Measurements from ENCODE around the gene KRT13. TPM values are rescaled to one million over a fixed set of nuclear protein-coding genes. Genes with fewer than 3 reads are reported as not detected.

KRT13 gene
- total and polyA plus RNA-seq, 10 of the 15 experiments (the other 5 are each of a cell fraction or from before 2014, with no cell fraction given), result not detected

- no peak for TF ChIP-seq MXI1 (IDR thresholded peaks at IDR 0.05; ENCODE audit: low read depth, low read length)
- TF ChIP-seq NFYA (IDR thresholded peaks at IDR 0.05; ENCODE audit: borderline replicate concordance, low read depth, low read length), result no peak
- TF ChIP-seq NFYB (IDR thresholded peaks at IDR 0.05; ENCODE audit: insufficient read depth, low read depth, low read length), result no peak
- TF ChIP-seq MYB (IDR thresholded peaks at IDR 0.05; ENCODE audit: borderline replicate concordance, low read depth, low read length), result no peak
- no peak for TF ChIP-seq CREB1 (IDR thresholded peaks at IDR 0.05; ENCODE audit: low read depth)
These were observed 50.2 kb downstream of the KRT13 start (continued) for GRCh38 chr17:41455236-41455635.

DNA sequence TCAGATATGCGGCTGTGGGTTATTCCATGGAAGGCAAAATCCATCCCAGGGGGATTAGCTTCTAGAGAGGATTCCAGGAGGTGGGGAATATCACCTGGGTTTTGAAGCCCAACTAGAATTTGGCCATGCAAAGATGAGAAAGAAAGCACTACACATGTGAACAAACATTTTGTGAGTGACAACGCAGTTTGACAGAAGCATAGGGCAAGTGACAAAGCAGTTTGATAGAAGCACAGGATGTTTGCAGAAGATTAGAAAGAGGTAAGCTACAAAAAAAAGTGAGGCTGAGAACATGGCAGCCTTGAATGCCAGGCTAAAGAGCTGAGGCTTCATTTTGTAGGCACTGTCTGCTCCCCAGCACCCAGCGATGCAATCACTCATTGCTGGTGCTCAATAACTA lies 52.3 kb downstream of the KRT13 start:
- intact Hi-C loops (cut with micrococcal nuclease; ENCODE audit: unreplicated experiment) (no loop called here), in situ Hi-C loops (cut with MboI) (no loop called here)
- H2AFZ ChIP-seq (ENCODE audit: control insufficient read depth, low read depth, low read length), result no peak overlapping the region
- H3K36me3 ChIP-seq (ENCODE audit: control insufficient read depth in 2 of 2, insufficient read depth in 2 of 2, low read length in 1 of 2), result no peaks in the 10 kb centered on the region
- H3K4me3 ChIP-seq, result no peak overlapping the region
- RAD21 ChIA-PET (ENCODE audit: unreplicated experiment), result no interaction called here
- FAIRE-seq (no peak), DNase-seq (ENCODE audit: low read depth, low spot score) (no peak), ATAC-seq (no peak)
- no peaks in the 10 kb centered on the region for H3K9me3 ChIP-seq (replicated peaks; ENCODE audit: control insufficient read depth, insufficient read depth, low read length)
- TF ChIP-seq MTA3 (IDR thresholded peaks at IDR 0.05; ENCODE audit: borderline replicate concordance, low read length) (no peak), ZNF217 (IDR thresholded peaks at IDR 0.05) (no peak), NBN (IDR thresholded peaks at IDR 0.05) (no peak)
- TF ChIP-seq, protein P1, sequence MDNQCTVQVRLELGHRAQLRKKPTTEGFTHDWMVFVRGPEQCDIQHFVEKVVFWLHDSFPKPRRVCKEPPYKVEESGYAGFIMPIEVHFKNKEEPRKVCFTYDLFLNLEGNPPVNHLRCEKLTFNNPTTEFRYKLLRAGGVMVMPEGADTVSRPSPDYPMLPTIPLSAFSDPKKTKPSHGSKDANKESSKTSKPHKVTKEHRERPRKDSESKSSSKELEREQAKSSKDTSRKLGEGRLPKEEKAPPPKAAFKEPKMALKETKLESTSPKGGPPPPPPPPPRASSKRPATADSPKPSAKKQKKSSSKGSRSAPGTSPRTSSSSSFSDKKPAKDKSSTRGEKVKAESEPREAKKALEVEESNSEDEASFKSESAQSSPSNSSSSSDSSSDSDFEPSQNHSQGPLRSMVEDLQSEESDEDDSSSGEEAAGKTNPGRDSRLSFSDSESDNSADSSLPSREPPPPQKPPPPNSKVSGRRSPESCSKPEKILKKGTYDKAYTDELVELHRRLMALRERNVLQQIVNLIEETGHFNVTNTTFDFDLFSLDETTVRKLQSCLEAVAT (IDR thresholded peaks at IDR 0.05), result no peak
- POLR2A ChIA-PET, result no interaction called here
- no peak overlapping the region for H3K4me2 ChIP-seq (ENCODE audit: control insufficient read depth, insufficient read depth)
- H3K79me2 ChIP-seq (ENCODE audit: control insufficient read depth, insufficient read depth, low read length), result no peaks in the 10 kb centered on the region
- no TSS peak for BruUV-seq (replicated peaks)
- H3K27ac ChIP-seq (ENCODE audit: control insufficient read depth, insufficient read depth), result no peak overlapping the region
- 31% methylated on average over 3 of the region's 3 CpGs for WGBS (ENCODE audit: insufficient coverage, insufficient replicate concordance, low lambda C conversion rate, missing lambda C conversion rate)
- CTCF ChIA-PET, result interaction anchor here (2.1 kb wide), 1 partner anchor 96 kb away, joined by 5 read pairs; no protein-coding TSS in a partner anchor
- SMC1A ChIA-PET (ENCODE audit: uncharacterized antibody, unreplicated experiment), result no interaction called here
- H3K9ac ChIP-seq (ENCODE audit: control insufficient read depth, insufficient read depth, low read length), result no peak overlapping the region
- H3K27me3 ChIP-seq (replicated peaks in 1 of 2; ENCODE audit: control insufficient read depth in 2 of 2, insufficient read depth in 2 of 2, low read length in 1 of 2), result peaks cover 0 to 1% of the 10 kb centered on the region in 2 experiments; a peak in 1 of 4 replicates
- H4K20me1 ChIP-seq (ENCODE audit: control insufficient read depth, insufficient read depth), result no peaks in the 10 kb centered on the region; the same call in 1 of the 2 replicates
- no peaks in the 10 kb centered on the region for H3K4me1 ChIP-seq (ENCODE audit: control insufficient read depth, insufficient read depth, low read length)
